SH-SY5Y (cell line): ENCODE data around the gene MESP2.

Experiments
- GATA2 ChIP-seq: IDR thresholded peaks from 2 replicates; pipeline ENCODE4 v1.6.1; 2011; ENCODE audit warnings: mild to moderate bottlenecking, low read depth, low read length
- GATA3 ChIP-seq: IDR thresholded peaks from 2 replicates; pipeline ENCODE4 v1.6.1; 2011; ENCODE audit warnings: low read depth, mild to moderate bottlenecking, low read length, moderate library complexity

MESP2 gene

GRCh38 chr15:89776274-89777072, at the start of gene MESP2:
MESP2 (plus strand) TSS chr15:89776332; CDS start chr15:89776358, 26 bp downstream.
- no peak for TF ChIP-seq GATA2
- no peak for TF ChIP-seq GATA3

GRCh38 chr15:89728254-89728653, 47.9 kb upstream of the MESP2 start:
- TF ChIP-seq GATA3 (no peak), GATA2 (no peak)

DNA sequence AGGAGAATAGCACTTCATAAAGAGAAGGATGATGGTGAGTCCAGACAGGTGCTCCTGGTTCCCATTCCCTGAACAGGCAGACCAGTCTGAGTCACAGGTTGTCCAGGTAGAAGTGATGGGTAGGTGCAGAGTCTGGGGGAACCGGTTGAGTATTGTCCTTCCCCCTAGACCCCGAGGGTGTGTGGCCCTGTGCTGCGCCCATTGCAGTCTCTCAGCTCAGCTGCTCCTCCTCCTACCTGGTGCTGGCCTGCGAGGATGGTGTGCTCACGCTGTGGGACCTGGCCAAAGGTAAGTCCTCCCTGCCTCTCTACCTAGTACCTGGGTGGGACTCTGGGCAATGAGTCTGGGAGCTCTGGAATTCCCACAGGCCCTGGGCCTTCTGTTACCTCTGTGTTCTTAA, 44.9 kb upstream of the MESP2 start:
- TF ChIP-seq GATA3 (no peak), GATA2 (no peak)

- no peak for TF ChIP-seq GATA3
- TF ChIP-seq GATA2, result no peak
These were observed 43.5 kb upstream of the MESP2 start for GRCh38 chr15:89732451-89733172.

DNA sequence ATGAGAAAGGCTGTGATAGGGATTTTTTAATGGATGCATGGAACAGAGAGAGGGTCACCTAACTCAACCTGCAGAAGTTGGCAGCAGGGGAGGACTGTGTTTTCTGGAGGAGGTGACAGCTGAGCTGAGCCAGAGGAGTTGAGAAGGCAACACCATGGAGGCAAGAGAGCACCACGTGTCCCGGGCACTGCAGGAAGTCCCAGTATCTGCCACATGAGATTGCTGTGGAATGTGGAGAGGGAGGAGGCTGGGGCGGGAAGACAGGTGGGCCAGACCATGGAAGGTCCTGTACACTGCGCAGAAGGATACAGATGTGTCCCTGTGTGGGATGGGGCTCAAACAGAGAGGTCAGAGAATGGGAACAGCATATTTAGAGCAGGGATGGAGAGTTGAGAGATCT, 40.4 kb upstream of the MESP2 start:
- no peak for TF ChIP-seq GATA2
- TF ChIP-seq GATA3, result no peak

GRCh38 chr15:89740137-89740536, 36.0 kb upstream of the MESP2 start:
- no peak for TF ChIP-seq GATA3
- no peak for TF ChIP-seq GATA2

DNA sequence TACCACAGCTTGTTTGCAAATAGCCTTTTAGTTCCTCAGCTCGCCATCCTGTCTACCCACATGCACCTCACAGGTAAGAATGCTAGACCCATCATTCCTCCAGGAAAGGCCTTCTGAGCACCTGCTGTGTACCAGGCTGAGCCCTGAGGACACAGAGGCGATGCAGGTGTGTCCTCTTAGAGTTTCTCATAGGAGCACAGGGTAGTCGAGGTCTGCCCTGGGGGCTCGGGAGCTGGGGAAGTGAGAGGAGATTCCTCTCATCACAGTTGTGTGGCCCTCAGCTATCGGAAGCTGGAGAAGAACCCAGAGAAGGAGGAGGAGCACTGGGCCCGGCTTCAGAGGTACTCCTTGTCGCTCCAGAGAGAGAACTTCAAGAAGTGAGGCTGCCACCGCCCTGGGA, 33.1 kb upstream of the MESP2 start:
- TF ChIP-seq GATA3 (no peak), GATA2 (no peak)

GRCh38 chr15:89743594-89743993, 32.5 kb upstream of the MESP2 start:
- no peak for TF ChIP-seq GATA2
- TF ChIP-seq GATA3, result no peak

- TF ChIP-seq GATA2, result no peak
- TF ChIP-seq GATA3, result no peak
These were observed 31.0 kb upstream of the MESP2 start for GRCh38 chr15:89745131-89745530.

- no peak for TF ChIP-seq GATA3
- no peak for TF ChIP-seq GATA2
These were observed 30.4 kb upstream of the MESP2 start for GRCh38 chr15:89745768-89746167.

- TF ChIP-seq GATA2 (no peak), GATA3 (no peak)
These were observed 29.7 kb upstream of the MESP2 start for GRCh38 chr15:89746386-89746780.

- no peak for TF ChIP-seq GATA2
- TF ChIP-seq GATA3, result no peak
These were observed 28.1 kb upstream of the MESP2 start for GRCh38 chr15:89747708-89748682.

GRCh38 chr15:89749054-89749453, 27.1 kb upstream of the MESP2 start:
- no peak for TF ChIP-seq GATA2
- no peak for TF ChIP-seq GATA3

DNA sequence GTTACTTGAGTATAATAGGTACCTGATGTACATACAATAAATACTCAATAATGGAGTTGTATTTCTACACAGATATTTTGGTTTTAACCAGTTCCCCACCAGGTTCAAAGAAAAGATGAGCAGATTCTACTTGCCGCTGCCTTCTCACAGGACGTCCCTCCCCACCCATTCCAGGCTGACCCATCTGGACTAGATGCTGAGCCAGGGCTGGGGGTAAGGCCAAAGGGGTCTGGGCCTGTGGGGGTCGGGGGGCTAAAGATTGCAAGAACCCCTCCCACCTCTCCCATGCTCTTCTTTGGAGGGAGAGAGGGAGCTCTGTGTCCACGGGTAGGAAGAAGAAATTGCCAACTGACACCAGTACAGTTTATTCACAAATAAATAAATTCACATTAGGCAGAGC, 26.6 kb upstream of the MESP2 start:
- TF ChIP-seq GATA2, result no peak
- TF ChIP-seq GATA3, result no peak
